Left renal cortex interstitium (tissue), 4 donors: ENCODE measurements around the gene ATAD3A. TPM values are rescaled to one million over a fixed set of nuclear protein-coding genes. Genes with fewer than 3 reads are reported as not detected.
"Not testable (repeated sequence)": the region's sequence is repeated elsewhere in the genome, so short reads cannot be mapped to it uniquely, and the experiment has no call there.

Experiments used
- DNase-seq, 4 donors: peaks; one replicate each; pipeline ENCODE4 v3.0.0-alpha.2; 2013; ENCODE audit warnings: low read depth in 4 of 4, low spot score in 2 of 4, missing footprints in 1 of 4
- polyA plus RNA-seq, 4 donors: library from polyadenylated mRNA; unstranded; fragments of 120-200 nt; gene quantifications; one replicate each; pipeline ENCODE4 v1.2.1, GENCODE V29; 2013; ENCODE audit not compliant: insufficient read length in 4 of 4

Gene ATAD3A
- polyA plus RNA-seq, 4 donors = 15.8 to 31.6 (median 24.4) TPM

GRCh38 chr1:1551524-1552262 lies 39.7 kb downstream of the ATAD3A start:
- no peak for DNase-seq

- no peak for DNase-seq
Observed at GRCh38 chr1:1552263-1552639, 40.3 kb downstream of the ATAD3A start.

- no peak for DNase-seq
Observed at GRCh38 chr1:1553821-1554494, 42.0 kb downstream of the ATAD3A start.

- no peak for DNase-seq
Observed at GRCh38 chr1:1554550-1554925, 42.6 kb downstream of the ATAD3A start.

GRCh38 chr1:1554926-1555915 lies 43.3 kb downstream of the ATAD3A start:
- no peak for DNase-seq

GRCh38 chr1:1556505-1556904 lies 44.5 kb downstream of the ATAD3A start:
- DNase-seq = no peak

GRCh38 chr1:1556961-1557360 lies 45.0 kb downstream of the ATAD3A start:
- DNase-seq = not testable (repeated sequence)

GRCh38 chr1:1557688-1558087 lies 45.7 kb downstream of the ATAD3A start:
- not testable (repeated sequence) for DNase-seq

- no peak for DNase-seq
Observed at GRCh38 chr1:1558591-1558990, 46.6 kb downstream of the ATAD3A start.

GRCh38 chr1:1559066-1559465 lies 47.1 kb downstream of the ATAD3A start:
- DNase-seq = no peak

GRCh38 chr1:1560178-1560577 lies 48.2 kb downstream of the ATAD3A start:
- DNase-seq = no peak

GRCh38 chr1:1561801-1562470 lies 50.0 kb downstream of the ATAD3A start:
- DNase-seq = no peak

GRCh38 chr1:1562556-1563195 lies 50.7 kb downstream of the ATAD3A start:
- no peak for DNase-seq

- DNase-seq = no peak
Observed at GRCh38 chr1:1563688-1564087, 51.7 kb downstream of the ATAD3A start.

- DNase-seq = no peak
Observed at GRCh38 chr1:1564268-1564667, 52.3 kb downstream of the ATAD3A start.

- no peak for DNase-seq
Observed at GRCh38 chr1:1565340-1565739, 53.4 kb downstream of the ATAD3A start.

- DNase-seq = no peak
Observed at GRCh38 chr1:1567152-1567875, 55.4 kb downstream of the ATAD3A start.

GRCh38 chr1:1567891-1568291 lies 55.9 kb downstream of the ATAD3A start:
- DNase-seq = no peak

GRCh38 chr1:1569341-1569740 lies 57.4 kb downstream of the ATAD3A start:
- DNase-seq = no peak
